HG03060 (cell line): ENCODE data around the gene SLC4A8.

Experiments used
- ATAC-seq: cut with Tn5 transposase; IDR thresholded peaks from one replicate; pipeline ENCODE4 v1.9.1; 2021; ENCODE audit warnings: low read depth, moderate number of reproducible peaks; ENCODE audit not compliant: unreplicated experiment

The SLC4A8 gene

GRCh38 chr12:51424662-51425539, at the start of gene SLC4A8:
SLC4A8 (plus strand) TSS chr12:51424831; CDS start chr12:51424988, 157 bp downstream.
- ATAC-seq = no peak

GRCh38 chr12:51374856-51375255, 49.8 kb upstream of the SLC4A8 start:
- ATAC-seq = no peak

- ATAC-seq = no peak
Observed at GRCh38 chr12:51377099-51377984, 47.3 kb upstream of the SLC4A8 start.

GRCh38 chr12:51378749-51379148, 45.9 kb upstream of the SLC4A8 start:
- ATAC-seq = no peak

- ATAC-seq = no peak
Observed at GRCh38 chr12:51379571-51379970, 45.1 kb upstream of the SLC4A8 start.

GRCh38 chr12:51381226-51382079, 43.2 kb upstream of the SLC4A8 start:
- ATAC-seq = no peak

GRCh38 chr12:51382173-51382572, 42.5 kb upstream of the SLC4A8 start:
- ATAC-seq = no peak

DNA sequence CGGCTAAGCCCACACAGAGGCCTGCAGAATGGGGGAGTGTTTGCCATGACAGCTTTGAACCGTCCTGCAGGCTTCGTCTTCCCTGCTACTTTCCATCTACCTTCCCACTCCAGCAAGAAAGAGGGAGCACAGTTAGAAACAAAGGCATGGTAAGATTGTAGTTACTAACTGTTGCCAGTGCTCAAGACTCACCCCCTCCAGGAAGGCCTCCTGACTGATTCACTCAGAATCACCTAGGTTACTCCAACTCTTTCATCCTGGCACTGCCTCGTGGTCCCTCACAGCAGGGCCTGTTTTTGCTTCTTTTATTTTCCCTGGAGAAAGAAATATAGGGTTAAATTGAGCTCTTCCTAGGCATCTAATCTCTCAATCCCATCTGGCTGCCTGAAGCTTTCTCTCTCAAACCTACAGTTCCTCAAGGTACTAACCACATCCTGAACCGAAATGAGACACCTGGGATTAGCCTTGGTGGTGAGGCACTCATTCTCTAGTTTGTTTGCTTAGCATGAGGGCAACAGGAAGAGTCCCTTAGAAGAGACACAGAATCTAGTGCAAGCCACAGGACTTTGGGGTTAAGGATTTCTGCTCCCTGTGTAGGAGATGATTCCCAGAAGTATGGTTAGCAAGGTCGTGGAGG, 41.2 kb upstream of the SLC4A8 start:
- no peak for ATAC-seq

- ATAC-seq = no peak
Observed at GRCh38 chr12:51386351-51386750, 38.3 kb upstream of the SLC4A8 start.

DNA sequence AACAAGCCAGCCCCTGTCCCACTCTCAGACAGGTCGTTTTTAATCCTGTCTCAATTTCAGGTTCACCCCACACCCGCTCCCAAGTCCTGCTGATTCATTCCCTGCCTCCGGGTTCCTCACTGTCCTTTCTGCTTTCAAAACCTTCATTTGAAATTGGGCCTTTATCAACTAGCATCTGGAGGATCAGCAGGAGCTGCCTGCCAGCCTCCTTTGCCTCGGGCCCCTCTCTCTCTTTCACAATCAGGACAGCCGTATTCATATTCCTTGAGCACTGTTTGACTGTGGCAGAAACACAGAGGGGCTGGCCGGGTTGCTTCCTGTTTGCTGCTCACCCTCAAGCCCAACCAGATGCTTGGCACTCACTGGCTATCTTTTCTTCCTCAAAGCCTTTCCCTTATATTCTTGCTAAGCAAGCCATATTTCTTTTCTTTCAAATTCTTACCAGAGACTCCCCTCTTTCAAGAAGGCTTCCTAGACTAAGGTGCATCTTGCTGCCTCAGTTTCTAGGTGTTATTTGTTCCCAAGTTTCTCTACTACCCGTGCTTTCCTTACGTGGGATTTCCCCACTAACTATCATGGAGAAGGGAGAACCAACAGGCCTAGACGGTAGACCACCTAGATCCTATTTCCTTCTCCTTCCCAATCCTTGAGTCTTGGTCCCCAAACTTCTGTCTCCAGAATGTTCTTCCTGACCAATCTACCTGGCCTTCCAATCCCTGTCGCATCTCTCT, 36.4 kb upstream of the SLC4A8 start:
- no peak for ATAC-seq

- no peak for ATAC-seq
Observed at GRCh38 chr12:51388846-51389245, 35.8 kb upstream of the SLC4A8 start.

GRCh38 chr12:51389302-51389999, 35.2 kb upstream of the SLC4A8 start:
- ATAC-seq = no peak

DNA sequence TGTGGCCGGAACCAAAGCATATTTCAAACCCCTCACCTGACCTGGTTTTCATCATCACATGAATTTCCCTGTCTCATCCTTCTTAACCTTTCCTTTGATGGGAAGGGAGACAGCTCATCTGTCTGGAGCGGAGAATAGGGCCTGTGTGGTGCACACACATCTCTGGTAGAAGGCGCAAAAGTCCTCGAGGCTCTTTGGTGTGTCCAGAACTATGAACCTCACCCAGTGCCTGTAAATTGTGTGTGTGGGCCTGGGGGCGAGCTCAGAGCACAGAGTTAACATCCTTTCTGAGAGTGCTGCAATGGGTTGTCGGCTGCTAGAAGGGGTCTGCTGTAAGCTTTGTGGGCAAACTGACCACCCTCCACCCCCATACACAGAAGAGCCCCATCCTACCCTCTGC, 34.2 kb upstream of the SLC4A8 start:
- no peak for ATAC-seq

DNA sequence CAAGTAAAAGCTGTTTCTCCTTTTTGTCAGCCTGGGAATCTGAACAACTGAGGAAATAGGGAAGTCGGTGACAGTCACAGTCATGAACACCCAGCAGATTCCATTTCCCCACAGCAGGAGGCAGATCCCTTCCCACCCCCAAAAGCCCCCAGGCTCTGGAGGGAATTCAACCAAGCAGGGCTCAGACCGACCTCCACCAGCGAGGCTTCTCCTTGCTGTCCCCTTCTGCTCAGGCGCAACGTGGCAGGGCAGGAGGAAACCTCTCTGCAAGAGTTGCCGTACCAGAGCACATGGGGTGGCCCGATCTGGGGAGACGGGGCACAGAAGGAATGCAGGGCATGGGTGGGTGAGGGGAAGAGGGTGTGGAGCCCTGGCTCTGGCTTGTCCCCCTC, 33.7 kb upstream of the SLC4A8 start:
- ATAC-seq = no peak

DNA sequence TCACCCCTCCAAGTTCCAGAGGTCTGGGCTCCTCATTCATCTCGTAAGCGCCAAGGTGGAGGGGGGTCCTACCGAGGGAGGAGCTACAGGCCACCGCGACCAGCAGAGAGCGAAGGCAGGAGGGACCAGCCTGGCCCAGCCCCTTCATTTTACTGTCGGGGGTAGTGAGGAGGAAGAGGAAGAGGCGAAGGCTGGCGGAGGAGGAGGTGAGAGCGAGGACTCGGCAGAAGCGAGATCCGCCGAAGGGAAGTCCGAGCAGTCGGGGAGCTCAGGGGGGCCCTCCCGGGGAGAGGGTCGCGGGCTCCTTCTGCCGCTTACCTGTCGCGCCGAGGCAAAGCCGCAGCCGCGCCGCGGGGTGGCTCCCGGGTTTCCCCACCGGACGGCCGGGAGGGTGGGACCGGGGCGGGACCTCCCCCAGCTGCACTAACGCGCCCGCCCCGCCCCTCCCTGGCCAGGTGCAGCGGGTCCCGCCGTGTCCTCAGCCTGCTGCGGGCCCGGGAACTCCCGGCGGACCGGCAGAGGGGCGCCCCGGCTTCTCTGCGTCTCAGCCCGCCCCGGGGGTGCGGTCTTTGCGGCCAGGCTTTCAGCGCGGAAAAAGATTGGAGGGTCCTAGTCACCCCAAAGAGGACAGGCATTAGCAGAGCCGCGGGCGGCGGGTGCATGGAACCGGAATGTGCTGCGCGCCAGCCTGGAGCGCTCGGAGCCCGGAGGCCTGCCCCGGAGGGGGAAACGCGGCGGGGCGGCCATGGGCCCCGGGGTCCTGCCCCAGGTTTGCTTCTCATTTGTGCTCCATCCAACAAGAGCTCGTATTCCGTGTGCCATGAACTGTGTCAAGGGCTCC, 33.1 kb upstream of the SLC4A8 start, which contains the start of gene GALNT6:
GALNT6 (minus strand) TSS at position 124 of the 841 bp plus-strand sequence. CDS start 11,625 bp downstream, outside the sequence.
- ATAC-seq = no peak

DNA sequence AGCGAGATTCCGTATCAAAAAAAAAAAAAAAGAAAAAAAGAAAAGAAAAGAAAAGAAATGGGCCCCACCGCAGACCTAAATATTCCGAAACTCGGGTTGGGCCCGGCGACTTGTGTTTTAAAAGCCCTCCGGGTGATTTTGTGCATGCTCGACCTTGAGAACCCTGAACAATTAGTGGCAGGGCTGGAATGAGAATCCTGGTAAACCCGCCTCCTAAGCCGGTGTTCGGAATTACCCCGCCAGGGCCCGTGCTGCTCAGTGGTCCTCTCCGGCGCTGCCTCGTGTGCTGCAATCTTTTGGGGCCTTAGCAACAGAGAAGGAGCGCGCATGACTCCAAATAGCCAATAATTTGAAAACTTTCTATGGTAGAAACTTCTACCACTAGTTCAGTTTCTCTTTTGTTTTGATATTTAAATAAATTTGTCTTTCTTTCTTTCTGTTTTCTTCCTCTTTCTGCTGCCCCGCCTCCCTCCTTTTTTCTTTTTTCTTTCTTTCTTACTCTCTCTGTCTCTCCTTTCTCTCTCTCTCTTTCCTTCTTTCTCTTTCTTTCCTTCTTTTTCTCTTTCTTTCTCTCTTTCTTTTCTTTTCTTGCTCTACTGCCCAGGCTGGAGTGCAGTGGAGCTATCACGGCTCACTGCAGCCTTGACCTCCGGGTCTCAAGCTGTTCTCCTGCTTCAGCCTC, 31.9 kb upstream of the SLC4A8 start:
- ATAC-seq = no peak
